GM12892 (cell line): ENCODE results near the gene PARP3.
"Not testable (repeated sequence)": the region's sequence is repeated elsewhere in the genome, so short reads cannot be mapped to it uniquely, and the experiment has no call there.

Experiments
- DNase-seq: peaks from one replicate; pipeline ENCODE4 v3.0.0; 2011; ENCODE audit not compliant: insufficient read length
- FAIRE-seq: peaks from 2 replicates; lab custom pipeline; 2011; peaks lifted over from hg19 to GRCh38; lab: Jason Lieb, UNC
- POLR2A ChIP-seq: IDR thresholded peaks from 2 replicates; pipeline ENCODE4 v1.6.1; 2011; ENCODE audit warnings: low read depth, low read length, control low read depth
- POLR2AphosphoS5 ChIP-seq: IDR thresholded peaks from 2 replicates; pipeline ENCODE4 v1.6.1; 2011; ENCODE audit warnings: low read depth, low read length, control low read depth
- TAF1 ChIP-seq: IDR thresholded peaks from 2 replicates; pipeline ENCODE4 v1.6.1; 2011; ENCODE audit warnings: low read depth, mild to moderate bottlenecking, control low read depth, low read length, borderline replicate concordance

Gene PARP3

DNA sequence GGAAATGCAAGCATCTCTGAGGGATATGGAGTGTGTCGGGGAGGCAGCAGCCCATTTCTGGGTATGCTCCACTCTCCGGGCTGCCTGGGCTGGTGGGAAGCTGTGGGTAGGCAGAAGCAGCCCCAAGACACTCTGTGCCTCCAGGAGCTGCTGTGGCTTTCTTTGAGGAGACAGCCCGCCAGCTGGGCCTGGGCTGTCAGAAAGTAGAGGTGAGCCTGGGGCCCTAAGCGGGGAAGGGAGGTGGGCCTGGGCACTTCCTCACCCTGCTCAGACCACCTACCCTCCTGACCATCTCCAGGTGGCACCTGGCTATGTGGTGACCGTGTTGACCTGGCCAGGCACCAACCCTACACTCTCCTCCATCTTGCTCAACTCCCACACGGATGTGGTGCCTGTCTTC lies 42.9 kb downstream of the PARP3 start:
- no peak for FAIRE-seq
- DNase-seq, result no peak
- TF ChIP-seq TAF1 (no peak), POLR2A (no peak), POLR2AphosphoS5 (no peak)

DNA sequence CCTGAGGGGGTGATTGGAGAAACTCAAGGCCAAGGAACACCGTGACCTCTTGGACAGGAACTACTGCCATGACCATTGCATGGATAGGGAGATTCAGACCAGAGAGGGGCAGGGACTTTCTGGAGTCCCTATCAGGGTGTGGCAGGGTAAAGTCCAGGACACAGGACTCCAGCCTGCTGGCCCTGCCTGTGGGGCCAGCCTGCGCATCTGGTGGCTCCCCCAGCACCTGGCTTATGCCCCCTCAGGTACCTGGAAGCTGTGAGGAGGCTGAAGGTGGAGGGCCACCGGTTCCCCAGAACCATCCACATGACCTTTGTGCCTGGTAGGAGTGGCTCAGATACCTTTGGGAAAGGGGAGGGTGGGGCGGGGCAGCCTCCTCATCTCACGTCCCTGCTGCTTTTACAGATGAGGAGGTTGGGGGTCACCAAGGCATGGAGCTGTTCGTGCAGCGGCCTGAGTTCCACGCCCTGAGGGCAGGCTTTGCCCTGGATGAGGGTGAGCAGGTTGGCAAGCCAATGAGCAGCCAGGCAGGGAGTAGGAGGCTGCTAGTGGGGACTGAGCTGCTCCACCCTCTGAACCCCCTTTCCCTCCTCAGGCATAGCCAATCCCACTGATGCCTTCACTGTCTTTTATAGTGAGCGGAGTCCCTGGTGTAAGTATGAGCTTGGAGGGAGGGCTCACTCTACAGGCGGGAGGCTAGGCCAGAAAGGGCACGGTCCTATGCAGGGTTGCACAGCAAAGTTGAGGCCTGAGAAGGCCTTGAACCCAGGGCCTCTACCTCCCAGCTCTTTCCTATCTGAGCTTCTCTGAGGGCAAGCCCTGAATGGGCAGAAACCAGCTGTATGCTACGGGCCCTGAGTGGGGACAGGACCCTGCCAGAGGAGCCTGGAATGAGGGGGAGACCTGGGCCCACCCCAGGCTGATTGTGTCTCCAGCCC lies 44.1 kb downstream of the PARP3 start:
- TF ChIP-seq TAF1 (no peak), POLR2A (no peak), POLR2AphosphoS5 (no peak)
- no peak for FAIRE-seq

GRCh38 chr3:51987568-51987967 lies 45.4 kb downstream of the PARP3 start:
- no peak for TF ChIP-seq POLR2AphosphoS5
- no peak for TF ChIP-seq TAF1
- TF ChIP-seq POLR2A, result no peak
- FAIRE-seq, result no peak
- DNase-seq, result no peak

More for the DNA sequence above, 44.1 kb downstream of the PARP3 start:
- no peak for DNase-seq

GRCh38 chr3:51988286-51989146 lies 46.4 kb downstream of the PARP3 start:
- TF ChIP-seq TAF1 (no peak), POLR2A (no peak; the same call in 1 of the 2 replicates), POLR2AphosphoS5 (no peak)
- FAIRE-seq, result no peak
- DNase-seq, result no peak

GRCh38 chr3:51990501-51990971 lies 48.4 kb downstream of the PARP3 start:
- FAIRE-seq, DNase-seq: not testable (repeated sequence)

DNA sequence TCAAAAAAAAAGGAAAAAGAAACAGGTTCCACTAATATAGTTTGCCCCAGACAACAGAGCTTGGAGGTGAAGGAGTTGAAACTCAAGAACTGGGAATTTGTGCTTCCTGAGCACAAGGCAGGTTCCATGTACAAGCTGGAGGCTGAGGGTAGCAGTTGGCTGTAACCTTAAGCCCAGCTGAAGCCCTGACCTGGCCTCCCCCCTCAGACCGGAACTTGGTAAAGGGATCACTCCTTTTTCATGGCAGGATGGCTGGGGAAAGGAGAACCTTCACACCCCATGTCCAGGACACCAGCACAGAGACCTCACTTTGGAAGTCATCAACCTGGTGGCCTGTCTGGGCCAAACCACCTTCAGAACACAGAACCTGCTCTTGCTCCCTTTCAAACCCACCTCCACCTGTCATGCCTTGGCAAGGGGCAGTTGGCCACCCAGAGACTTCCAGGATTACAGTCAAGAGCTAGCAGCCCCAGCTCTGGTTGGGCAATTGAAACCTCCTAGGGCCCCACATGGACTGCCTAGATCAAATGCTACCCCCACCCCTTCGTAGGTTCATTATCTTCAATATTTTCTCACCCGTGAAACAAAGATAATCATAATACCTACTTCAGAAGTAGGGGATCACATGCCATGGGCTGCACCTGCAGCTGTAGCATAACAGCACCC lies 50.0 kb downstream of the PARP3 start:
- DNase-seq, result no peak
- FAIRE-seq, result no peak
- TF ChIP-seq TAF1 (no peak), POLR2A (peak; percentile 76; the same call in 1 of the 2 replicates), POLR2AphosphoS5 (peak; percentile 77; the same call in 1 of the 2 replicates)

GRCh38 chr3:51993657-51994056 lies 51.5 kb downstream of the PARP3 start:
- not testable (repeated sequence) for FAIRE-seq, DNase-seq

DNA sequence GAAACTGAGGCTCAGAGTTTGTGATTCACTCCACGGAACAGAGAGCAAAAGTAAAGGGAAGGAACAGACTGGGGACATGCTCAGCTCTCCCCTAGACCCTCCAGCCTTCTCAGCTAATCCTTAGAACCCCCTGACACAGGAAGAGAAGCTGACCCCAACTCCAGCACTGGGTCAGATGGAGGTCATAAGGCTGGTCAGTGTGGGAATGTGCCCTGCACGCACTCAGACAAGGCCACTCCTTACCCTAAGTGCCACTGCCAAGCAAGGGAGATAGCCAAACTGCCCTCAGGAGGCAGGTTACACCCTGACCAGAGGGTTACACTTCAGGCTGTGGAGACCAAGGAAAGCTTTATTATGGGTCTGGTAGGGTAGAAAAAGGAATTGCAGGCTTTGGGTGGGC lies 52.4 kb downstream of the PARP3 start:
- DNase-seq (no peak), FAIRE-seq (no peak)
- peak; percentile 40; the same call in 1 of the 2 replicates for TF ChIP-seq POLR2A
- no peak for TF ChIP-seq TAF1
- 0 out of 2 replicates have a peak, but pooled peaks have one; percentile 41 for TF ChIP-seq POLR2AphosphoS5

- TF ChIP-seq TAF1 (peak; percentile 100), POLR2A (peak; percentile 99), POLR2AphosphoS5 (peak; percentile 98)
- peak; percentile 98 for FAIRE-seq
Measured at GRCh38 chr3:51995346-51996163, 53.4 kb downstream of the PARP3 start, which contains the start of gene RPL29. Gene RPL29, minus strand, starts transcription at chr3:51995895. Its CDS starts 434 bp downstream, at chr3:51995461.

DNA sequence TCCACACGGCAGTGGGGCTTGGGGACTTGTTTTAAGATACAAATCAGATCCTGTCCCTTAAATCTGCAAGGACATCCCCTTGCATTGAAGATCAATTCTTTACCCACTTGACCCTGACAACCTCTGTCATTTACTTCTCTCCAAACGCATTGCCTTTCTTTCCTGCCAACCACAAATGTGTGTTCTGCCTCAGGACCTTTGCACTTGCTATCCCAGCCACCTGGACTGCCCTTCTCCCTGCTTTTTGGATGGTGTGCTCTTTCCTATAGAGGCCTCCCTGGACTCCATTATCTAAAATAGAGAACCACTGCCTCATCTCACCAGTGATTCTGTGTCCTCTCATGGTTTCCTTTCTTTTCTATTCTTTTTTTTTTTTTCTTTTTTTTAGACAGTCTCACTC lies 55.0 kb downstream of the PARP3 start:
- no peak for FAIRE-seq
- TF ChIP-seq POLR2A (no peak), POLR2AphosphoS5 (no peak), TAF1 (no peak)
- no peak for DNase-seq

More at GRCh38 chr3:51995346-51996163, 53.4 kb downstream of the PARP3 start, which contains the start of gene RPL29:
- DNase-seq, result peak; percentile 92
